K562 (cell line): ENCODE data around the gene SCMH1. TPM values are rescaled to one million over a fixed set of nuclear protein-coding genes. Genes with fewer than 3 reads are reported as not detected.

Experiments used
- ATAC-seq: fragments of 200-7000 bp; cut with Tn5 transposase; 3 replicates; pipeline ENCODE4 v1.9.1; 2020; ENCODE audit warnings: moderate library complexity
- BruUV-seq: library from RNA; stranded (reverse); fragments of 400-500 nt; replicated peaks from 2 replicates; lab custom pipeline; 2021; lab: Mats Ljungman, UMichigan
- CTCF ChIA-PET: fragments of 300-600 bp; formaldehyde crosslinking; extraction: SDS; loops from one replicate; lab custom pipeline; 2021; ENCODE audit warnings: low intra/inter-chr PET ratio; lab: Yijun Ruan, JAX
- POLR2A ChIA-PET: fragments of 300-600, 350-650 bp; sonication (Branson Sonifier 250); formaldehyde crosslinking; extraction: SDS; loops from one replicate; lab custom pipeline; 2021; ENCODE audit warnings: antibody characterized with exemption, inconsistent platforms; lab: Yijun Ruan, JAX
- DNase-seq, 4 experiments: peaks; one replicate each; pipeline versions ENCODE4 v3.0.0 to v3.0.0-alpha.2; 2011 to 2018; ENCODE audit warnings: low spot score in 3 of 4, mixed read lengths in 3 of 4; ENCODE audit errors: extremely low read depth in 1 of 4
- FAIRE-seq: peaks from 2 replicates; lab custom pipeline; 2011; peaks lifted over from hg19 to GRCh38; lab: Jason Lieb, UNC
- H2AFZ ChIP-seq: 2 replicates; pipeline ENCODE4 v1.6.0; 2011; ENCODE audit warnings: low read depth, low read length, control low read depth, inconsistent platforms
- H3K27ac ChIP-seq: fragments of 200-600 bp; 3 replicates; pipeline ENCODE4 v1.8.0; 2011; ENCODE audit warnings: low read depth, mild to moderate bottlenecking, control low read depth, inconsistent platforms, low read length, moderate library complexity, mixed read lengths; ENCODE audit errors: extremely low read depth
- H3K27me3 ChIP-seq, 2 experiments: fragments of 300-600 bp in 1 of 2; 2 replicates in 1 of 2; 3 replicates in 1 of 2; pipeline versions ENCODE4 v1.6.0 to v1.8.0; 2011; ENCODE audit warnings: inconsistent platforms in 2 of 2, low read length in 2 of 2, mild to moderate bottlenecking in 1 of 2, mixed read lengths in 1 of 2, moderate library complexity in 1 of 2; ENCODE audit not compliant: control insufficient read depth in 2 of 2, insufficient read depth in 2 of 2
- H3K36me3 ChIP-seq: fragments of 300-600 bp; 3 replicates; pipeline ENCODE4 v1.8.0; 2011; ENCODE audit warnings: mild to moderate bottlenecking, low read length, inconsistent platforms; ENCODE audit not compliant: control insufficient read depth, insufficient read depth
- H3K4me1 ChIP-seq, 2 experiments: fragments of 200-600 bp in 1 of 2; replicated peaks in 1 of 2; 2 replicates in 1 of 2; 3 replicates in 1 of 2; pipeline versions ENCODE4 v1.5.1 to v1.8.0; 2011; ENCODE audit warnings: inconsistent platforms in 2 of 2, low read length in 2 of 2, mild to moderate bottlenecking in 1 of 2, mixed read lengths in 1 of 2, moderate library complexity in 1 of 2; ENCODE audit not compliant: control insufficient read depth in 2 of 2, insufficient read depth in 2 of 2
- H3K4me2 ChIP-seq: 2 replicates; pipeline ENCODE4 v1.6.1; 2011; ENCODE audit warnings: low read length, control low read depth, inconsistent platforms, mixed read lengths; ENCODE audit not compliant: insufficient read depth
- H3K4me3 ChIP-seq: fragments of 200-600 bp; sonication (generic), shearing (Covaris generic); 2 replicates; pipeline ENCODE4 v1.5.1; 2016; ENCODE audit warnings: control low read depth, inconsistent platforms
- H3K79me2 ChIP-seq: fragments of 200-600 bp; 3 replicates; pipeline ENCODE4 v1.8.0; 2011; ENCODE audit warnings: low read length, inconsistent platforms; ENCODE audit not compliant: control insufficient read depth, insufficient read depth
- H3K9ac ChIP-seq, 2 experiments: 2 replicates each; pipeline versions ENCODE4 v1.6.0 to v1.6.1; 2011; ENCODE audit warnings: low read depth in 2 of 2, low read length in 2 of 2, control low read depth in 1 of 2, inconsistent platforms in 1 of 2, mild to moderate bottlenecking in 1 of 2, mixed read lengths in 1 of 2; ENCODE audit not compliant: insufficient read depth in 1 of 2
- H3K9me1 ChIP-seq: one replicate; pipeline ENCODE4 v1.6.0; 2011; ENCODE audit warnings: inconsistent platforms, mild to moderate bottlenecking, low read length, moderate library complexity; ENCODE audit not compliant: control insufficient read depth, insufficient read depth
- H3K9me3 ChIP-seq: replicated peaks from 2 replicates; pipeline ENCODE4 v1.5.1; 2011; ENCODE audit warnings: low read depth, low read length, inconsistent platforms; ENCODE audit not compliant: control insufficient read depth, insufficient read depth
- H4K20me1 ChIP-seq: replicated peaks from 2 replicates; pipeline ENCODE4 v1.6.1; 2011; ENCODE audit warnings: low read length, inconsistent platforms, mixed read lengths; ENCODE audit not compliant: control insufficient read depth, insufficient read depth
- ARNT ChIP-seq, 2 experiments: fragments of 450-650 bp; IDR thresholded peaks; 2 replicates each; pipeline ENCODE4 v1.6.1; 2016; ENCODE audit warnings: mild to moderate bottlenecking in 1 of 2
- CBFA2T3 ChIP-seq: fragments of 450-650 bp; IDR thresholded peaks from 2 replicates; pipeline ENCODE4 v1.6.1; 2017
- CEBPB ChIP-seq: fragments of 450-650 bp; IDR thresholded peaks from 2 replicates; pipeline ENCODE4 v1.6.1; 2016; ENCODE audit warnings: missing genetic modification characterization, missing compliant biosample characterization
- FOXP1 ChIP-seq: sonication (generic); formaldehyde crosslinking; IDR thresholded peaks from 2 replicates; pipeline ENCODE4 v1.8.0; 2022; ENCODE audit warnings: mild to moderate bottlenecking, missing genetic modification reagents
- JUN ChIP-seq, 2 experiments: sonication (generic) in 1 of 2; formaldehyde crosslinking in 1 of 2; IDR thresholded peaks; 2 replicates each; pipeline versions ENCODE4 v1.6.1 to v1.8.0; 2012 to 2022; ENCODE audit warnings: borderline replicate concordance in 2 of 2, mild to moderate bottlenecking in 2 of 2, improper control_type of control experiment in 1 of 2, low read depth in 1 of 2, low read length in 1 of 2, missing genetic modification reagents in 1 of 2
- NBN ChIP-seq: fragments of 450-650 bp; IDR thresholded peaks from 2 replicates; pipeline ENCODE4 v1.6.1; 2016; ENCODE audit warnings: low read depth, mild to moderate bottlenecking
- NEUROD1 ChIP-seq: fragments of 150-350 bp; IDR thresholded peaks from 2 replicates; pipeline ENCODE4 v1.6.1; 2014; ENCODE audit warnings: borderline replicate concordance, low read length, low read depth; ENCODE audit not compliant: partially characterized antibody
- NFE2 ChIP-seq: IDR thresholded peaks from 2 replicates; pipeline ENCODE4 v1.6.1; 2014; ENCODE audit warnings: antibody characterized with exemption, low read depth
- NR2C2 ChIP-seq, 2 experiments: fragments of 200-800 bp in 1 of 2; sonication (Bioruptor generic) in 1 of 2; sonication (generic) in 1 of 2; formaldehyde crosslinking in 1 of 2; IDR thresholded peaks; 2 replicates each; pipeline versions ENCODE4 v1.6.1 to v1.8.0; 2016 to 2022; ENCODE audit warnings: mild to moderate bottlenecking in 1 of 2, missing compliant biosample characterization in 1 of 2, missing genetic modification characterization in 1 of 2, missing genetic modification reagents in 1 of 2
- RAD51 ChIP-seq: fragments of 450-650 bp; IDR thresholded peaks from 2 replicates; pipeline ENCODE4 v1.7.1; 2016; ENCODE audit warnings: low read depth, mild to moderate bottlenecking, borderline replicate concordance
- SMARCE1 ChIP-seq: fragments of 450-650 bp; IDR thresholded peaks from 2 replicates; pipeline ENCODE4 v1.7.1; 2016; ENCODE audit warnings: mild to moderate bottlenecking
- SP2 ChIP-seq: IDR thresholded peaks from 2 replicates; pipeline ENCODE4 v1.6.1; 2011; ENCODE audit warnings: mild to moderate bottlenecking, low read depth, low read length, moderate library complexity; ENCODE audit not compliant: poor library complexity, severe bottlenecking; ENCODE audit errors: extremely low read depth
- ZNF75A ChIP-seq: fragments of 450-650 bp; formaldehyde crosslinking; IDR thresholded peaks from 2 replicates; pipeline ENCODE4 v1.4.0; 2020; ENCODE audit warnings: mild to moderate bottlenecking
- WGBS: fragments of 100-300 bp; shearing (Covaris generic); methylation state at CpG from one replicate; pipeline ENCODE4 v1.1.6; 2016; ENCODE audit warnings: low coverage, mixed read lengths; ENCODE audit not compliant: insufficient coverage; ENCODE audit errors: missing lambda C conversion rate; 5-methylcytosine and 5-hydroxymethylcytosine counted together
- in situ Hi-C: fragments of 300-500 bp; cut with MboI; formaldehyde crosslinking; loops from 4 replicates; pipeline ENCODE4 v1.15.0; 2018; ENCODE audit warnings: inconsistent platforms, mixed read lengths
- intact Hi-C: fragments of 100-400 bp; cut with micrococcal nuclease; formaldehyde crosslinking; loops from 2 replicates; pipeline ENCODE4 v1.14.2; 2022
- polyA plus RNA-seq, 8 experiments: library from polyadenylated mRNA; depleted of rRNA in 4 of 8; stranded (reverse) in 5 of 8; unstranded in 3 of 8; fragments of >200 nt; fragmentation: Nextera tagmentation in 2 of 8; fragmentation: Illumina TruSeq in 1 of 8; extraction: Ambion mirVana in 2 of 8; extraction: Trizol in 1 of 8; gene quantifications; 2 replicates each; pipeline versions ENCODE4 v1.2.1 to v1.2.3, GENCODE V29; 2011 to 2014; ENCODE audit warnings: inconsistent platforms in 1 of 8, missing spikeins in 1 of 8
- total RNA-seq, 7 experiments: library from RNA; depleted of rRNA in 6 of 7; stranded (reverse); fragments of >200 nt in 6 of 7; fragmentation: Illumina TruSeq in 2 of 7; extraction: Trizol in 2 of 7; gene quantifications; 2 replicates each; pipeline versions ENCODE4 v1.2.1 to v1.2.3, GENCODE V29; 2011 to 2021; ENCODE audit warnings: low replicate concordance in 1 of 7
- TF ChIP-seq, protein P1 (sequence below): fragments of 250-450 bp; sonication (Bioruptor Pico); IDR thresholded peaks from 2 replicates; pipeline ENCODE4 v1.5.1; 2021; ENCODE audit warnings: mild to moderate bottlenecking
- TF ChIP-seq, protein P2 (sequence below), 2 experiments: fragments of 450-650 bp; conservative IDR thresholded peaks; 2 replicates each; pipeline ENCODE4 v1.6.1; 2017; ENCODE audit warnings: mild to moderate bottlenecking in 2 of 2, moderate library complexity in 2 of 2
- TF ChIP-seq, protein P3 (sequence below): fragments of 450-650 bp; formaldehyde crosslinking; IDR thresholded peaks from 2 replicates; pipeline ENCODE4 v1.4.0; 2022; ENCODE audit warnings: missing genetic modification characterization

SCMH1 gene
- total and polyA plus RNA-seq, 9 of the 15 experiments (the other 6 are each of a cell fraction or from before 2014, with no cell fraction given), result 8.5 to 37.0 (median 26.8) TPM

DNA sequence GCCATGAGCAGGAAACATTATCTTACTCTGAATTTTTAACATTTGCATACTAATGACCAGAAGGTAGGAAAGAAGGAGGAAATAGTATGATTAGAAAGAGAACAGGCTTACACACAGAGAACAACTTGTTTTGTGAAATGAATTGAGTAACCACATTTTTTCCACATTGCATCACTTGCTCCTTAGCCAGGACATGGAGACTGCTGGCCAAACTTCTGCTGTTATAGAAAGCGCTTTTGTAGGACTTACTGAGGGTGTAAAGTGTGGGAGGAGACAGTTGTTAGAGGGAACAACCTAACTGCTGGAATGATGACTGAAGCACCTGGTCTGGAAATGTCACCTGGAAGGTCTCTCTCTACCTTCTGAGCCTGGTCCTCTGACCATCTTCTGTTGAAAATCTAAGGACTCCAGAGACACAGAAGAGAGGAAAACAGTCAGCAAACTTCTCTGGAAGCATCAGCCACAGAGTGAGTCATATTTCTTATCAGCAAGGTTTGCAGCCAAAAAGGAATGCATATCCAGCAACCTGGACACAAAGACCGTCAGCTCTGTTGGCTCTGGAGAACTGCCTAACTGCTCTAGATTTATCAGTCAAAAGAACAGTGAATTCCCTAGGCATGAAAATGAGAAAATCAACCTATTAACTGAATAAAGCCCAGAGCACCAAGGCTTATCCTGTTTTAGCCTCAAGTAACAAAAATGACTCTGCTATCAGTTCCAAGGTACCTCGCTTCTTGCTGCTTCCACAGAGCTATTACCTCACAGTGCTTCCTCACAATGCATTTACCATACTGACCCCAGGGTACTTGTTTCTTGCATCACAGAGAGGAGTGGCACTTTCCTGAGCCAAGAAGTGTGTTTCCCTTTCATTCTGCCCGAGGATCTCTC, 132.6 kb downstream of the SCMH1 start:
- Histone ChIP-seq H3K9ac (no peak overlapping the region), H4K20me1 (peaks cover 9% of the 10 kb centered on the region), H3K36me3 (peaks cover 30% of the 10 kb centered on the region; the same call in 2 of the 3 replicates), H3K27me3 (no peaks in the 10 kb centered on the region), H3K79me2 (no peaks in the 10 kb centered on the region), H3K4me2 (peak overlapping the region; percentile 15; the same call in 1 of the 2 replicates), H3K4me3 (no peak overlapping the region), H3K9me3 (no peaks in the 10 kb centered on the region), H3K9me1 (peaks cover 4% of the 10 kb centered on the region), H2AFZ (no peak overlapping the region), H3K27ac (peak overlapping the region; percentile 5; the same call in 2 of the 3 replicates), H3K4me1 (peaks cover 0 to 14% of the 10 kb centered on the region in 2 experiments; a peak in 3 of 5 replicates)
- ChIA-PET CTCF (no interaction called here), POLR2A (interaction anchor here (0.5 to 1.2 kb wide), 6 partner anchors 8 to 387 kb away, joined by 3 to 4 read pairs (median 4); no protein-coding TSS in a partner anchor)
- FAIRE-seq (peak; percentile 96), DNase-seq (peak; percentile 30 to 79 (median 58)), ATAC-seq (peak; percentile 96)
- no TSS peak for BruUV-seq
- 10% methylated on average over 4 of the region's 4 CpGs for WGBS
- intact Hi-C loops (no loop called here), in situ Hi-C loops (no loop called here)
- TF ChIP-seq, protein P1, sequence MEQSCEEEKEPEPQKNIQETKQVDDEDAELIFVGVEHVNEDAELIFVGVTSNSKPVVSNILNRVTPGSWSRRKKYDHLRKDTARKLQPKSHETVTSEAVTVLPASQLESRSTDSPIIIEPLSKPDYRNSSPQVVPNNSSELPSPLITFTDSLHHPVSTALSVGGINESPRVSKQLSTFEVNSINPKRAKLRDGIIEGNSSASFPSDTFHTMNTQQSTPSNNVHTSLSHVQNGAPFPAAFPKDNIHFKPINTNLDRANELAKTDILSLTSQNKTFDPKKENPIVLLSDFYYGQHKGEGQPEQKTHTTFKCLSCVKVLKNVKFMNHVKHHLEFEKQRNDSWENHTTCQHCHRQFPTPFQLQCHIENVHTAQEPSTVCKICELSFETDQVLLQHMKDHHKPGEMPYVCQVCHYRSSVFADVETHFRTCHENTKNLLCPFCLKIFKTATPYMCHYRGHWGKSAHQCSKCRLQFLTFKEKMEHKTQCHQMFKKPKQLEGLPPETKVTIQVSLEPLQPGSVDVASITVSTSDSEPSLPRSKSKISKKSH (CRISPR knock-in tag), result no peak
- peak; percentile 96 for TF ChIP-seq SMARCE1
- peak; percentile 50 for TF ChIP-seq NFE2
- TF ChIP-seq NEUROD1, result peak; percentile 60
- no peak for TF ChIP-seq ZNF75A
- TF ChIP-seq, protein P2, sequence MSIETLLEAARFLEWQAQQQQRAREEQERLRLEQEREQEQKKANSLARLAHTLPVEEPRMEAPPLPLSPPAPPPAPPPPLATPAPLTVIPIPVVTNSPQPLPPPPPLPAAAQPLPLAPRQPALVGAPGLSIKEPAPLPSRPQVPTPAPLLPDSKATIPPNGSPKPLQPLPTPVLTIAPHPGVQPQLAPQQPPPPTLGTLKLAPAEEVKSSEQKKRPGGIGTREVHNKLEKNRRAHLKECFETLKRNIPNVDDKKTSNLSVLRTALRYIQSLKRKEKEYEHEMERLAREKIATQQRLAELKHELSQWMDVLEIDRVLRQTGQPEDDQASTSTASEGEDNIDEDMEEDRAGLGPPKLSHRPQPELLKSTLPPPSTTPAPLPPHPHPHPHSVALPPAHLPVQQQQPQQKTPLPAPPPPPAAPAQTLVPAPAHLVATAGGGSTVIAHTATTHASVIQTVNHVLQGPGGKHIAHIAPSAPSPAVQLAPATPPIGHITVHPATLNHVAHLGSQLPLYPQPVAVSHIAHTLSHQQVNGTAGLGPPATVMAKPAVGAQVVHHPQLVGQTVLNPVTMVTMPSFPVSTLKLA (conservative IDR thresholded peaks at IDR 0.05), result 0 out of 4 replicates have a peak, but pooled peaks of 1 of the 2 experiments have one; percentile 33
- no peak for TF ChIP-seq RAD51
- peak; percentile 79 for TF ChIP-seq CEBPB (tag)
- TF ChIP-seq NBN, result 0 out of 2 replicates have a peak, but pooled peaks have one; percentile 3
- TF ChIP-seq, protein P3, sequence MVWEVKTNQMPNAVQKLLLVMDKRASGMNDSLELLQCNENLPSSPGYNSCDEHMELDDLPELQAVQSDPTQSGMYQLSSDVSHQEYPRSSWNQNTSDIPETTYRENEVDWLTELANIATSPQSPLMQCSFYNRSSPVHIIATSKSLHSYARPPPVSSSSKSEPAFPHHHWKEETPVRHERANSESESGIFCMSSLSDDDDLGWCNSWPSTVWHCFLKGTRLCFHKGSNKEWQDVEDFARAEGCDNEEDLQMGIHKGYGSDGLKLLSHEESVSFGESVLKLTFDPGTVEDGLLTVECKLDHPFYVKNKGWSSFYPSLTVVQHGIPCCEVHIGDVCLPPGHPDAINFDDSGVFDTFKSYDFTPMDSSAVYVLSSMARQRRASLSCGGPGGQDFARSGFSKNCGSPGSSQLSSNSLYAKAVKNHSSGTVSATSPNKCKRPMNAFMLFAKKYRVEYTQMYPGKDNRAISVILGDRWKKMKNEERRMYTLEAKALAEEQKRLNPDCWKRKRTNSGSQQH, result no peak
- TF ChIP-seq FOXP1 (CRISPR knock-in tag), result no peak
- no peak for TF ChIP-seq SP2
- no peak for TF ChIP-seq NR2C2 (CRISPR knock-in tag; IDR thresholded peaks at IDR 0.05)
- TF ChIP-seq NR2C2 (tag; IDR thresholded peaks at IDR 0.05), result peak; percentile 36; the same call in 1 of the 2 replicates
- peak in 1 of 2 experiments; percentile 98; a peak in 2 of 4 replicates for TF ChIP-seq ARNT (IDR thresholded peaks at IDR 0.05)
- peak; percentile 95 for TF ChIP-seq JUN (IDR thresholded peaks at IDR 0.05; ENCODE audit: borderline replicate concordance, low read depth, low read length)
- no peak for TF ChIP-seq JUN (CRISPR knock-in tag; IDR thresholded peaks at IDR 0.05; ENCODE audit: borderline replicate concordance)
- TF ChIP-seq CBFA2T3, result peak; percentile 64
